ENCODE measurements around the gene FARS2.

FARS2 gene

GRCh38 chr6:5553767-5554166, 292.5 kb downstream of the FARS2 start:
- Histone ChIP-seq H3K36me3 (ENCODE audit: control insufficient read depth, insufficient read depth, low read length) (peaks cover 1% of the 10 kb centered on the region; the same call in 1 of the 2 replicates), H3K27me3 (replicated peaks; ENCODE audit: control insufficient read depth, insufficient read depth, low read length) (no peaks in the 10 kb centered on the region), H3K4me3 (replicated peaks; ENCODE audit: low read depth, low read length) (no peak overlapping the region)
- peak; percentile 33 for DNase-seq (ENCODE audit: extremely low read depth, insufficient read length)
- TF ChIP-seq CTCF (IDR thresholded peaks at IDR 0.05; ENCODE audit: insufficient read depth, low read length, poor library complexity, severe bottlenecking), result no peak

- Histone ChIP-seq H3K4me3 (replicated peaks; ENCODE audit: low read depth, low read length) (no peak overlapping the region), H3K36me3 (ENCODE audit: control insufficient read depth, insufficient read depth, low read length) (peaks cover 1% of the 10 kb centered on the region; the same call in 1 of the 2 replicates), H3K27me3 (replicated peaks; ENCODE audit: control insufficient read depth, insufficient read depth, low read length) (no peaks in the 10 kb centered on the region)
- DNase-seq (ENCODE audit: extremely low read depth, insufficient read length), result no peak
- TF ChIP-seq CTCF (IDR thresholded peaks at IDR 0.05; ENCODE audit: insufficient read depth, low read length, poor library complexity, severe bottlenecking), result no peak
Measured at GRCh38 chr6:5554226-5554625, 292.9 kb downstream of the FARS2 start.

- no peak for TF ChIP-seq CTCF (IDR thresholded peaks at IDR 0.05; ENCODE audit: insufficient read depth, low read length, poor library complexity, severe bottlenecking)
- no peak for DNase-seq (ENCODE audit: extremely low read depth, insufficient read length)
- Histone ChIP-seq H3K4me3 (replicated peaks; ENCODE audit: low read depth, low read length) (no peak overlapping the region), H3K27me3 (replicated peaks; ENCODE audit: control insufficient read depth, insufficient read depth, low read length) (no peaks in the 10 kb centered on the region), H3K36me3 (ENCODE audit: control insufficient read depth, insufficient read depth, low read length) (no peaks in the 10 kb centered on the region)
Measured at GRCh38 chr6:5556011-5556410, 294.7 kb downstream of the FARS2 start.

- DNase-seq (ENCODE audit: extremely low read depth, insufficient read length), result no peak
- no peaks in the 10 kb centered on the region for H3K36me3 ChIP-seq (ENCODE audit: control insufficient read depth, insufficient read depth, low read length)
- H3K4me3 ChIP-seq (replicated peaks; ENCODE audit: low read depth, low read length), result no peak overlapping the region
- no peaks in the 10 kb centered on the region for H3K27me3 ChIP-seq (replicated peaks; ENCODE audit: control insufficient read depth, insufficient read depth, low read length)
- TF ChIP-seq CTCF (IDR thresholded peaks at IDR 0.05; ENCODE audit: insufficient read depth, low read length, poor library complexity, severe bottlenecking), result no peak
Measured at GRCh38 chr6:5557506-5557905, 296.2 kb downstream of the FARS2 start.

- no peak for TF ChIP-seq CTCF (IDR thresholded peaks at IDR 0.05; ENCODE audit: insufficient read depth, low read length, poor library complexity, severe bottlenecking)
- no peak for DNase-seq (ENCODE audit: extremely low read depth, insufficient read length)
- no peak overlapping the region for H3K4me3 ChIP-seq (replicated peaks; ENCODE audit: low read depth, low read length)
Measured at GRCh38 chr6:5559651-5560050, 298.3 kb downstream of the FARS2 start.

GRCh38 chr6:5562277-5562676, 301.0 kb downstream of the FARS2 start:
- Histone ChIP-seq H3K27me3 (replicated peaks; ENCODE audit: control insufficient read depth, insufficient read depth, low read length) (no peaks in the 10 kb centered on the region), H3K4me3 (replicated peaks; ENCODE audit: low read depth, low read length) (no peak overlapping the region), H3K36me3 (ENCODE audit: control insufficient read depth, insufficient read depth, low read length) (no peaks in the 10 kb centered on the region)
- no peak for TF ChIP-seq CTCF (IDR thresholded peaks at IDR 0.05; ENCODE audit: insufficient read depth, low read length, poor library complexity, severe bottlenecking)
- no peak for DNase-seq (ENCODE audit: extremely low read depth, insufficient read length)

More at GRCh38 chr6:5559651-5560050, 298.3 kb downstream of the FARS2 start:
- Histone ChIP-seq H3K36me3 (ENCODE audit: control insufficient read depth, insufficient read depth, low read length) (no peaks in the 10 kb centered on the region), H3K27me3 (replicated peaks; ENCODE audit: control insufficient read depth, insufficient read depth, low read length) (no peaks in the 10 kb centered on the region)
